ENCODE results near the gene NGLY1.

DNA sequence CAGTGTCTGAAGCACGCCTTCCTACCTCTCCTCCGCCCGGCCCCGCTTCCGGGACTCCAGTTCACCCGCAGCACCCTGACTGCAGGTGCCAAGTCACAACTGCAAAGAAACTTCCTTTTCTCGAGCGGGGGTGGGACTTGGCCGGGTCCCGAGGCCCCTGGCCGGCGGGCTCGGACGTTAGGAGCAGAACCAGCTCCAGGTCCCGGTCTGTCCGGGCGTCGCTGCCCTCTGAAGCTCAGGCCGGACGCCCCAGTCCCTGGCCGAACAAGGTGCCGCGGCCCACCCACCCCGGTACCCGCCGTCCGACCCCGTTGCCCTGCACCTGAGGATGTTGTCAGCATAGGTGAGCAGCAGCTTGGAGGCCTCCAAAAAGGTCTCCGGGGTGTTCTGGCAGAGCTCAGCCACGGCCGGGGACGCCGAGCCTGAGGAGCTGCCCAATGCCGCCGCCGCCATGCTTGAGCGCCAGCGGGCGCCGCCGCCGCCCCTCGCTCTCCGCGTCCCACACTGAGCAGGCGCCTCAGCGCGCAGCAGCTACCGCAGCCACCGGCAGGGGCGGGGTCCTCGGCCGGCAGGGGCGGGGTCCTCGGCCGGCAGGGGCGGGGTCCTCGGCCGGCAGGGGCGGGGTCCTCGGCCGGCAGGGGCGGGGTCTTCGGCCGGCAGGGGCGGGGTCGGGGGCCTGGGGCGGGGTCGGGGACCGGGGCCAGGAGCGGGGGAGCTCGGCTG is at the start of gene NGLY1:
- TF ChIP-seq CTCF (IDR thresholded peaks at IDR 0.05) (no peak), POLR2AphosphoS5 (IDR thresholded peaks at IDR 0.05) (peak; percentile 42 to 63 (median 48)), POLR2A (IDR thresholded peaks at IDR 0.05) (peak; percentile 19)
